HepG2 (cell line): Measurements from ENCODE around the gene BCAR3. TPM values are rescaled to one million over a fixed set of nuclear protein-coding genes. Genes with fewer than 3 reads are reported as not detected.
A peak's percentile ranks its signal among the peaks of the same experiment; 100 is the strongest.

ENCODE experiments used
- BCLAF1 ChIP-seq: fragments of 450-650 bp; IDR thresholded peaks from 2 replicates; pipeline ENCODE4 v1.6.1; 2017; ENCODE audit warnings: mild to moderate bottlenecking
- CEBPZ ChIP-seq: IDR thresholded peaks from 2 replicates; pipeline ENCODE4 v1.6.1; 2012; ENCODE audit warnings: low read length, improper control_type of control experiment
- CENPT ChIP-seq: sonication (generic); formaldehyde crosslinking; IDR thresholded peaks from 2 replicates; pipeline ENCODE4 v1.8.0; 2022; ENCODE audit warnings: low read depth, mild to moderate bottlenecking, moderate library complexity, missing genetic modification reagents
- ELF3 ChIP-seq: IDR thresholded peaks from 2 replicates; pipeline ENCODE4 v1.6.1; 2016; ENCODE audit warnings: missing genetic modification reagents, missing compliant biosample characterization
- IRF2 ChIP-seq: IDR thresholded peaks from 2 replicates; pipeline ENCODE4 v1.6.1; 2018; ENCODE audit warnings: missing genetic modification reagents, missing compliant biosample characterization
- JUN ChIP-seq: sonication (generic); formaldehyde crosslinking; IDR thresholded peaks from 2 replicates; pipeline ENCODE4 v1.4.0; 2020; ENCODE audit warnings: mild to moderate bottlenecking, missing genetic modification reagents
- MED1 ChIP-seq: sonication (generic); formaldehyde crosslinking; IDR thresholded peaks from 2 replicates; pipeline ENCODE4 v1.4.0; 2020; ENCODE audit warnings: missing genetic modification reagents
- RXRB ChIP-seq: IDR thresholded peaks from 2 replicates; pipeline ENCODE4 v1.6.1; 2016; ENCODE audit warnings: borderline replicate concordance, missing genetic modification reagents, missing compliant biosample characterization
- TEAD3 ChIP-seq: optimal IDR thresholded peaks from 2 replicates; pipeline ENCODE3; 2016; ENCODE audit warnings: borderline replicate concordance
- TOPORS ChIP-seq: sonication (generic); formaldehyde crosslinking; IDR thresholded peaks from 2 replicates; pipeline ENCODE4 v1.8.0; 2023; ENCODE audit warnings: mild to moderate bottlenecking, missing genetic modification reagents
- ZBTB33 ChIP-seq: sonication (generic); formaldehyde crosslinking; IDR thresholded peaks from 2 replicates; pipeline ENCODE4 v1.4.0; 2020; ENCODE audit warnings: missing genetic modification reagents
- ZBTB44 ChIP-seq: sonication (generic); formaldehyde crosslinking; IDR thresholded peaks from 2 replicates; pipeline ENCODE4 v1.4.0; 2020; ENCODE audit warnings: missing genetic modification reagents
- ZFP41 ChIP-seq: sonication (generic); formaldehyde crosslinking; IDR thresholded peaks from 2 replicates; pipeline ENCODE4 v1.4.0; 2020; ENCODE audit warnings: mild to moderate bottlenecking, missing genetic modification reagents, borderline replicate concordance
- ZFX ChIP-seq: sonication (generic); formaldehyde crosslinking; IDR thresholded peaks from 2 replicates; pipeline ENCODE4 v1.4.0; 2020; ENCODE audit warnings: mild to moderate bottlenecking, low read depth, missing genetic modification reagents, moderate library complexity
- ZMAT5 ChIP-seq: sonication (generic); formaldehyde crosslinking; IDR thresholded peaks from 2 replicates; pipeline ENCODE4 v1.5.0; 2020; ENCODE audit warnings: mild to moderate bottlenecking, low read depth, missing genetic modification reagents, borderline replicate concordance
- ZMYM2 ChIP-seq: sonication (generic); formaldehyde crosslinking; IDR thresholded peaks from 2 replicates; pipeline ENCODE4 v1.8.0; 2022; ENCODE audit warnings: mild to moderate bottlenecking, missing genetic modification reagents
- ZNF484 ChIP-seq: sonication (generic); formaldehyde crosslinking; IDR thresholded peaks from 2 replicates; pipeline ENCODE4 v1.5.1; 2020; ENCODE audit warnings: mild to moderate bottlenecking, low read depth, missing genetic modification reagents, borderline replicate concordance
- ZNF547 ChIP-seq: sonication (generic); formaldehyde crosslinking; IDR thresholded peaks from 2 replicates; pipeline ENCODE4 v1.5.1; 2020; ENCODE audit warnings: mild to moderate bottlenecking, missing genetic modification reagents
- ZNF567 ChIP-seq: sonication (generic); formaldehyde crosslinking; IDR thresholded peaks from 2 replicates; pipeline ENCODE4 v1.8.1; 2023; ENCODE audit warnings: mild to moderate bottlenecking, missing genetic modification reagents, borderline replicate concordance
- ZNF777 ChIP-seq: sonication (generic); formaldehyde crosslinking; IDR thresholded peaks from 2 replicates; pipeline ENCODE4 v1.4.0; 2020; ENCODE audit warnings: missing genetic modification reagents
- ZNF792 ChIP-seq: IDR thresholded peaks from 2 replicates; pipeline ENCODE4 v1.6.1; 2016
- ZSCAN22 ChIP-seq: sonication (generic); formaldehyde crosslinking; IDR thresholded peaks from 2 replicates; pipeline ENCODE4 v1.4.0; 2020; ENCODE audit warnings: mild to moderate bottlenecking, missing genetic modification reagents
- polyA plus RNA-seq, 8 experiments: library from polyadenylated mRNA; depleted of rRNA in 3 of 8; stranded (reverse) in 7 of 8; unstranded in 1 of 8; fragments of >200 nt; fragmentation: Illumina TruSeq in 4 of 8; extraction: Trizol in 4 of 8; gene quantifications; 2 replicates each; pipeline versions ENCODE4 v1.2.1 to v1.2.3, GENCODE V29; 2011 to 2016; ENCODE audit warnings: low read depth in 4 of 8, missing spikeins in 1 of 8, mixed read lengths in 1 of 8; ENCODE audit not compliant: insufficient read depth in 1 of 8
- total RNA-seq, 5 experiments: library from RNA; depleted of rRNA; stranded (reverse); fragments of >200 nt; fragmentation: Illumina TruSeq; extraction: Trizol; gene quantifications; 2 replicates each; pipeline ENCODE4 v1.2.3, GENCODE V29; 2016; ENCODE audit warnings: low read depth in 1 of 5

The BCAR3 gene
- total and polyA plus RNA-seq, 2 of the 13 experiments (the other 11 are each of a cell fraction or from before 2014, with no cell fraction given): 3.6 to 4.8 TPM

GRCh38 chr1:93579891-93580290 is 101.7 kb downstream of the BCAR3 start (continued):
- TF ChIP-seq ZMYM2 (CRISPR knock-in tag): no peak
- TF ChIP-seq BCLAF1: no peak
- no peak for TF ChIP-seq RXRB
- no peak for TF ChIP-seq ZNF567 (CRISPR knock-in tag)
- TF ChIP-seq ZBTB44 (CRISPR knock-in tag): no peak
- TF ChIP-seq JUN (CRISPR knock-in tag): no peak
- 0 out of 2 replicates have a peak, but pooled peaks have one; percentile 18 for TF ChIP-seq MED1 (CRISPR knock-in tag)
- no peak for TF ChIP-seq ZSCAN22 (CRISPR knock-in tag)
- 0 out of 2 replicates have a peak, but pooled peaks have one; percentile 20 for TF ChIP-seq ZBTB33
- no peak for TF ChIP-seq IRF2 (CRISPR knock-in tag)
- TF ChIP-seq ZMAT5 (CRISPR knock-in tag): no peak
- TF ChIP-seq ZNF777 (CRISPR knock-in tag): no peak
- no peak for TF ChIP-seq TOPORS
- TF ChIP-seq ZNF792 (CRISPR knock-in tag): no peak
- TF ChIP-seq TEAD3 (CRISPR knock-in tag): no peak
- TF ChIP-seq ZNF547: no peak
- TF ChIP-seq ZFP41: no peak
- TF ChIP-seq ZFX: peak; percentile 61; the same call in 1 of the 2 replicates
- no peak for TF ChIP-seq ELF3 (CRISPR knock-in tag)
- no peak for TF ChIP-seq ZNF484 (CRISPR knock-in tag)
- TF ChIP-seq CEBPZ: no peak
- TF ChIP-seq CENPT (CRISPR knock-in tag): no peak
